ENCODE measurements around the gene CHST4.
"Not testable (repeated sequence)": the region's sequence is repeated elsewhere in the genome, so short reads cannot be mapped to it uniquely, and the experiment has no call there.

The CHST4 gene

GRCh38 chr16:71526111-71526631 lies at the start of gene CHST4:
TSS of gene CHST4 (plus strand) at chr16:71526426. CDS start at chr16:71536678, 10,252 bp downstream.
- DNase-seq (ENCODE audit: low read depth in 2 of 2, low spot score in 1 of 2): no peak

- no peak for DNase-seq (ENCODE audit: low read depth in 2 of 2, low spot score in 1 of 2)
These were observed 49.6 kb upstream of the CHST4 start for GRCh38 chr16:71476457-71477124.

- no peak for DNase-seq (ENCODE audit: low read depth in 2 of 2, low spot score in 1 of 2)
These were observed 46.8 kb upstream of the CHST4 start for GRCh38 chr16:71479420-71479819.

DNA sequence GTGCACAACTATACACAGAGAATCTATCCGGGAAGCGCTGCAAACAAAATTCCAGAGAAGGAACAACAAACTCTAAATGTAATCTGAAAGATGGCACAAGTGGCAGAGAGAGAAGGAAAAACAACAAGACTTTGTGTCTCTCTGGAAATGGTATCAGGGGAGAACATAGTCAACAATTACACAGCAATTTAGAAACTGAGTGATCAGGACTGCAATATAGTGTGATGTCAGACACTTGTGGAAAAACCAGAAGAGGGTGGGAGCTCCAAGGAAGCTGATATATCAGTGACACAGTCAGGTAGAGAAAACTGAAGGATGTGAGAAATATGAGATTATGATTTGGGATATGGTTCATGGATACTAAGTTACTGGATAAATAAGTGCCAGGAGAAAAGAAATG lies 45.3 kb upstream of the CHST4 start:
- no peak for DNase-seq (ENCODE audit: low read depth in 2 of 2, low spot score in 1 of 2)

DNA sequence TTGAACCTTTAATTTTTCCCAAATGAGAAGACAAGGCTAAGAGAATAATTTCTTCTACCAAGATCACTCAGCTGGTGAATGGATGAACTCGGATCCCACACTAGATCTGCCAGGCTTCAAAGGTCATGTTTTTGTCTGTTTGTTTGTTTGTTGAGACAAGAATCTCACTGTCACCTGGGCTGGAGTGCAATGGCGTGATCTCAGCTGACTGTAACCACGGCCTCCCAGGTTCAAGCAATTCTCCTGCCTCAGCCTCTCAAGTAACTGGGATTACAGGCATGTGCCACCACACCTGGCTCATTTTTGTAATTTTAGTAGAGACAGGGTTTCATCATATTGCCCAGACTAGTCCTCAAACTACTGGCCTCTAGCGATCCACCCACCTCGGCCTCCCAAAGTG lies 43.7 kb upstream of the CHST4 start:
- no peak for DNase-seq (ENCODE audit: low read depth in 2 of 2, low spot score in 1 of 2)

- DNase-seq (ENCODE audit: low read depth in 2 of 2, low spot score in 1 of 2): peak; percentile 49 to 65
These were observed 42.0 kb upstream of the CHST4 start for GRCh38 chr16:71484006-71484893.

GRCh38 chr16:71489122-71489521 lies 37.1 kb upstream of the CHST4 start, which contains the start of gene ZNF19:
TSS of gene ZNF19 (minus strand) at chr16:71489324. CDS start at chr16:71482114, 7,210 bp downstream.
- DNase-seq (ENCODE audit: low read depth in 2 of 2, low spot score in 1 of 2): no peak

DNA sequence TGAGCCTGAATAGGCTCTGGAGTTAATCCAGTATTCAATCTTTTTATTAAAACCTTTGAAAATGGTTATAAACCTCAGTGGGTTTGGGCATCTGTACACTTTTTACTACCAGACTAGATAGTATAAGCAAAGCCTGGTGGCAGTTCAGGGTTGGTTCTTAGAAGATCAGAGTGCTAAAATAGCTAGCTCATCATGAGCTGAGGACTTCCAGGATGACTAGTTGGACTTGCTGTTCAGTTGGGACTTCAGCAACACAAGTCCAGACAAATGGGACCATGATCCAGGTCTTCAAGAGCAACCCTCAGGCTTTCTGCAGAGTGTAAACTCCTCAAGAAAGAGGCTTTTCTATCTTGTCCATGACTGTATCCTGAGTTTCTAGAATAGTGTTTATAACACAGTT lies 35.9 kb upstream of the CHST4 start:
- no peak for DNase-seq (ENCODE audit: low read depth in 2 of 2, low spot score in 1 of 2)

- DNase-seq (ENCODE audit: low read depth in 2 of 2, low spot score in 1 of 2): no peak
These were observed 35.2 kb upstream of the CHST4 start for GRCh38 chr16:71491054-71491453.

DNA sequence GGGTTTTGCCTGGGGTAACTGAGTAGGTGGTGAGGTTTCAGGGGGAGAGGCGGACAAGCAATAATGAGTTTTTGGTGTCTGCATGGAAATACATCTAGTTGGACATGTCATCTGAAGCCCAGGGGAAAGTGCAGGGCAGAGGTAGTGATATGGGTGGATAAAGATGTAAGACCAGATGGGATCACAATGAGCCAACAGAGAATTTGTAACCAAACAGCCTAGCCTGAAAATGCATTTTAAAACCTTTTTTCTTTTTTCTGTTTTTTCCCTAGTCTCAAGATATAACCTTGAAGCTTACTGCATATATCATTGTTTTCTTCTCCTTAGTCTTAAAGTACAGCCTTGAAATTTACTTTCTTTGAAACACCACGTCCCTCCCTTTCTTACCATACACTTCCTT lies 33.4 kb upstream of the CHST4 start:
- no peak for DNase-seq (ENCODE audit: low read depth in 2 of 2, low spot score in 1 of 2)

DNA sequence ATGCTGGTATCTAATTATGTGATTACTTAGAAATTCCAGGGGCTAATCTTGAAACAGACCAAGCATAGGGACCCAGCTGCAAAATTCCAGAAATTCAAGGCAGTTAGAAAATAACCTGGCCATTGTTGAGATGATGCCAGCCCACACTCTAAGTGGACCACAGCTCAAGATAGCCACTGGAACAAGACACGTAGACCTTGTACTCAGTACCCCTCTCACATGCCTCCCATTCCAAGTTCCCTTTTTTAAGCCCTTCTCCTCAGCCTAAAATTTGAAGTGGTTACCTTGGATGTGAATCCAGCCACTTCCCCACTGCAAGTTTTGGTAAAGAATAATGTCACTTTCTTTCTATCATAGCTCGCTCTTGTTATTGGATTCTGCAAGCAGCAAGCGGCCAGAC lies 33.0 kb upstream of the CHST4 start:
- DNase-seq (ENCODE audit: low read depth in 2 of 2, low spot score in 1 of 2): no peak

DNA sequence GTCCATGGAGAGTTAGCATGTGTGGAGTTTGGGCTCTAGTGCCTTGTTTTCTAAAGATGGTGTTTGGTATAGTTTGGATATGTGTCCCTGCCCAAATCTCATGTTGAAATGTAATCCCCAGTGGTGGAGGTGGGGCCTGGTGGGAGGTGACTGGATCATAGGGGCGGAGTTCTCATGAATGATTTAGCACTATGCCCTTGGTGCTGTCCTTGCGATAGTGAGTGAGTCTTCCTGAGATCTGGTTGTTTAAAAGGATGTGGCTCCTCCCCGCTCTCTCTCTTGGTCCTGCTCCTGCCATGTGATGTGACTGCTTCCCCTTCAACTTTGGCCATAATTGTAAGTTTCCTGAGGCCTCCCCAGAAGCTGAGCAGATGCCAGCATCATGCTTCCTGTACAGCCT lies 28.2 kb upstream of the CHST4 start:
- no peak for DNase-seq (ENCODE audit: low read depth in 2 of 2, low spot score in 1 of 2)

GRCh38 chr16:71499775-71500364 lies 26.4 kb upstream of the CHST4 start:
- peak in 1 of 2 donors; percentile 3 for DNase-seq (ENCODE audit: low read depth in 2 of 2, low spot score in 1 of 2)

GRCh38 chr16:71500964-71501363 lies 25.3 kb upstream of the CHST4 start:
- no peak for DNase-seq (ENCODE audit: low read depth in 2 of 2, low spot score in 1 of 2)

- no peak for DNase-seq (ENCODE audit: low read depth in 2 of 2, low spot score in 1 of 2)
These were observed 24.7 kb upstream of the CHST4 start for GRCh38 chr16:71501547-71501946.

GRCh38 chr16:71504051-71504450 lies 22.2 kb upstream of the CHST4 start:
- DNase-seq (ENCODE audit: low read depth in 2 of 2, low spot score in 1 of 2): not testable (repeated sequence)

GRCh38 chr16:71504901-71505300 lies 21.3 kb upstream of the CHST4 start:
- DNase-seq (ENCODE audit: low read depth in 2 of 2, low spot score in 1 of 2): no peak

DNA sequence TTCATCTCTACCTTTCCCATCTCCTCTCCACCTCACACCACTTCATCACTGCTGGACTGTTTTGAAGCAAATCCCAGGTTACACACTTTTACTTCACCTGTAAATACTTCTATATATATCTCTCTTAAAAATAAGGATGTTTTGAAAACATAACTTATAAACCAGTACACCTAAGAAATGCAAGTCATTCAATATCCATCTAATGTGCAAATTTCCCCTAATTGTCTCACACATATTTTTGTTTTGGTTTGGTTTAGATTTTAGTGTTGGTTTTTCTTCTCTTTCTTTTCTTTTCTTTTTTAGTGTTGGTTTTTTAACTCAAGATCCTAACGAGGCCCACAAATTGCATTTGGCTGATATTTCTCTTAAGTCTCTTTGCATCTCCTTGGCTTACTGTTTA lies 19.2 kb upstream of the CHST4 start:
- no peak for DNase-seq (ENCODE audit: low read depth in 2 of 2, low spot score in 1 of 2)

DNA sequence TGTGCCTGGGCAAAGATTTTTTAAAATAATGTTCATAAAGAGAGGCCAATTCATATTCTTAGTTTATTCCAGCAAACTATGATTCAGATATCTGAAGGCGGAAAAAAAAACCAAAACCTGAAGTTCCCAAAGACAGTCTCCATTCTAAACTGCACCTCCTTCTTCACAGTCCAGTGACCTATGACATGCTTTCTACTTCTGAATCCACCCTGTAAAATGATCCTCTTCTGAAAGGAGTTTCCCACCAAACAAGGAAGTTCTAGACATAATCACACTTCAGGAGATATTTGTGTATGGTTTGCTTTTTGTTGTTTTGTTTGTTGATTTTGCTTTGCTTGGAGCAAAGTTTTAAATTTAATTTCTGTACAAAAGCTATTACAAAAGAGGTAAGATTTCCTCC lies 12.9 kb upstream of the CHST4 start:
- DNase-seq (ENCODE audit: low read depth in 2 of 2, low spot score in 1 of 2): no peak

DNA sequence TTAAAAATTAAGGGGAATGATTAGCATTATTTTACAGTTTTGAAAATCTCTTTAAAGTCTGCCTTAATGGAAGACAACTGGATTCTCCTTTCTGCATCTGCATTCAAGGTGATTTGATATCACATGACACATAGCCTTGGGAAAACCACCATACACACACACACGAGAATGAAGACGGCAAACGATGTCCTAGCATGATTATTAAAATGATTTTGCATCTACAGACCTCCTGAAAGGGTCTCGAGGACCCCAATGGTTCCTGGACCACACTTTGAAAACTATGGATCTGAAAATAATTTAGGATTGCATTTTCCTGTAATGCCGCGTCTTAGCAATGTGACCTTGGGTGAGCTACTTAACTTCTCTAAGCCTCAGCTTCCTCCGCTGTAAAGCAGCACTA lies 11.8 kb upstream of the CHST4 start:
- no peak for DNase-seq (ENCODE audit: low read depth in 2 of 2, low spot score in 1 of 2)

DNA sequence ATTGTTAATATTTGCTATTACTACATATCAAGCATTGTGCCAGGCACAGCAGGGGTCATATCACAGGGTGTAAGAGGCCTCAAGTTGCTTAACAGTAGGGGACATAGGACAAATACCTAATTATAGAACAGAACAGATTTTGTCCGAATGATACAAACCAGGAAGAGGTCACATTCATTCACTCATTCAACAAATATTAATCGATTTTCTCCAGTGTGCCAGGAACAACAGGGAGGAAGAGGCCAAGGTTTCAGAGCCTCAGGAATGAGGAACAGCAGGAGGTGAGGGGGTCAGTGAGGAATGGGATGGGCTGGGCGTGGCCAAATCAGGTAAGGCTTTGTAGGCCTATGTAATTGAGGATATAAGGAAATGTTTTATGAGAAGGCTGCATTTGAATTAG lies 11.2 kb upstream of the CHST4 start:
- no peak for DNase-seq (ENCODE audit: low read depth in 2 of 2, low spot score in 1 of 2)

GRCh38 chr16:71520550-71520949 lies 5.7 kb upstream of the CHST4 start:
- DNase-seq (ENCODE audit: low read depth in 2 of 2, low spot score in 1 of 2): no peak

All from stimulated activated CD8-positive, alpha-beta memory T cell treated with anti-CD3 and anti-CD28 coated beads, Interleukin-4, amount 100 ng/mL, for 4 hours (primary cell).